ENCODE data around the gene ICAM5.
"Not testable (repeated sequence)": the region's sequence is repeated elsewhere in the genome, so short reads cannot be mapped to it uniquely, and the experiment has no call there.

The ICAM5 gene

GRCh38 chr19:10269333-10270179 lies 20.2 kb upstream of the ICAM5 start:
- in situ Hi-C loops (cut with MboI; ENCODE audit: low sequenced_read_pairs): loop anchor here (5.0 kb wide), 1 partner anchor 118 kb away; no protein-coding TSS in a partner anchor

- in situ Hi-C loops (cut with MboI; ENCODE audit: low sequenced_read_pairs): loop anchor here (5.0 kb wide), 1 partner anchor 117 kb away; no protein-coding TSS in a partner anchor
Measured at GRCh38 chr19:10270180-10270615, 19.6 kb upstream of the ICAM5 start.

GRCh38 chr19:10270616-10271394 lies 18.9 kb upstream of the ICAM5 start, which contains the start of gene ICAM1:
ICAM1 (plus strand) TSS chr19:10271120; CDS start chr19:10271160, 40 bp downstream.
- in situ Hi-C loops (cut with MboI; ENCODE audit: low sequenced_read_pairs): loop anchor here (5.0 kb wide), 1 partner anchor 116 kb away; no protein-coding TSS in a partner anchor

GRCh38 chr19:10271543-10272086 lies 18.1 kb upstream of the ICAM5 start:
- in situ Hi-C loops (cut with MboI; ENCODE audit: low sequenced_read_pairs): loop anchor here (5.0 kb wide), 1 partner anchor 116 kb away; no protein-coding TSS in a partner anchor

GRCh38 chr19:10274589-10274988 lies 15.2 kb upstream of the ICAM5 start:
- in situ Hi-C loops (cut with MboI; ENCODE audit: low sequenced_read_pairs): loop anchor here (5.0 kb wide), 1 partner anchor 113 kb away; no protein-coding TSS in a partner anchor

- in situ Hi-C loops (cut with MboI; ENCODE audit: low sequenced_read_pairs): no loop called here
Measured at GRCh38 chr19:10277795-10278589, 11.8 kb upstream of the ICAM5 start.

- in situ Hi-C loops (cut with MboI; ENCODE audit: low sequenced_read_pairs): no loop called here
Measured at GRCh38 chr19:10278935-10279334, 10.8 kb upstream of the ICAM5 start.

- in situ Hi-C loops (cut with MboI; ENCODE audit: low sequenced_read_pairs): no loop called here
Measured at GRCh38 chr19:10279737-10280442, 9.9 kb upstream of the ICAM5 start.

- in situ Hi-C loops (cut with MboI; ENCODE audit: low sequenced_read_pairs): not testable (repeated sequence)
Measured at GRCh38 chr19:10282043-10282442, 7.7 kb upstream of the ICAM5 start.

GRCh38 chr19:10283301-10284064 lies 6.3 kb upstream of the ICAM5 start:
- in situ Hi-C loops (cut with MboI; ENCODE audit: low sequenced_read_pairs): no loop called here

GRCh38 chr19:10284065-10284959 lies 5.4 kb upstream of the ICAM5 start:
- in situ Hi-C loops (cut with MboI; ENCODE audit: low sequenced_read_pairs): no loop called here

- in situ Hi-C loops (cut with MboI; ENCODE audit: low sequenced_read_pairs): no loop called here
Measured at GRCh38 chr19:10284960-10285278, 4.8 kb upstream of the ICAM5 start.

- in situ Hi-C loops (cut with MboI; ENCODE audit: low sequenced_read_pairs): no loop called here
Measured at GRCh38 chr19:10285393-10285792, 4.4 kb upstream of the ICAM5 start.

GRCh38 chr19:10286803-10287737 lies 2.7 kb upstream of the ICAM5 start, which contains the start of gene ICAM4:
ICAM4 (plus strand) TSS chr19:10286955; CDS start chr19:10287013, 58 bp downstream.
- in situ Hi-C loops (cut with MboI; ENCODE audit: low sequenced_read_pairs): no loop called here

GRCh38 chr19:10288662-10289166 lies 1.0 kb upstream of the ICAM5 start:
- in situ Hi-C loops (cut with MboI; ENCODE audit: low sequenced_read_pairs): no loop called here

GRCh38 chr19:10289167-10289835 lies 451 bp upstream of the ICAM5 start:
- in situ Hi-C loops (cut with MboI; ENCODE audit: low sequenced_read_pairs): no loop called here

Measured in HL-60/S4 (cell line).